Stomach (tissue), 9 donors: ENCODE results near the gene PCP2. TPM values are rescaled to one million over a fixed set of nuclear protein-coding genes. Genes with fewer than 3 reads are reported as not detected.

Experiments
- DNase-seq, 2 donors: peaks; one replicate each; pipeline versions ENCODE4 v3.0.0 to v3.0.0-alpha.2; 2013 to 2019
- H3K27ac ChIP-seq, 5 donors: fragments of 200-600 bp in 4 of 5; sonication (generic) in 4 of 5; one replicate each; pipeline ENCODE4 v1.5.1; 2013 to 2019; ENCODE audit warnings: mild to moderate bottlenecking in 1 of 5, moderate library complexity in 1 of 5
- H3K27me3 ChIP-seq, 3 donors: fragments of 200-600 bp; sonication (generic); one replicate each; pipeline ENCODE4 v1.5.1; 2017 to 2019; ENCODE audit warnings: mixed run types in 1 of 3
- H3K36me3 ChIP-seq, 4 donors: fragments of 200-600 bp; sonication (generic); 1 replicate in 3 of 4; 2 replicates in 1 of 4; pipeline ENCODE4 v1.5.1; 2016 to 2019
- H3K4me1 ChIP-seq, 4 donors: fragments of 200-600 bp; sonication (generic); one replicate each; pipeline ENCODE4 v1.5.1; 2016 to 2019
- H3K4me3 ChIP-seq, 4 donors: fragments of 200-600 bp; sonication (generic) in 3 of 4; one replicate each; pipeline ENCODE4 v1.5.1; 2016 to 2019; ENCODE audit warnings: mild to moderate bottlenecking in 1 of 4
- H3K9me3 ChIP-seq, 4 donors: fragments of 200-600 bp; sonication (generic); one replicate each; pipeline ENCODE4 v1.5.1; 2016 to 2019
- CTCF ChIP-seq, 7 experiments: fragments of 450-650 bp in 4 of 7; fragments of 200-600 bp in 3 of 7; sonication (generic) in 3 of 7; IDR thresholded peaks; one replicate each; pipeline ENCODE4 v1.5.1; 2016 to 2019; ENCODE audit warnings: antibody characterized with exemption in 7 of 7, control low read depth in 2 of 7, mild to moderate bottlenecking in 1 of 7
- EP300 ChIP-seq: sonication (generic); formaldehyde crosslinking; IDR thresholded peaks from one replicate; pipeline ENCODE4 v1.6.1; 2017; ENCODE audit warnings: antibody characterized with exemption
- POLR2A ChIP-seq, 4 donors: fragments of 450-650 bp; IDR thresholded peaks; one replicate each; pipeline ENCODE4 v1.6.1; 2016; ENCODE audit warnings: antibody characterized with exemption in 4 of 4, control low read depth in 2 of 4, mild to moderate bottlenecking in 1 of 4, moderate library complexity in 1 of 4
- POLR2AphosphoS5 ChIP-seq, 3 donors: sonication (generic); formaldehyde crosslinking; IDR thresholded peaks; one replicate each; pipeline ENCODE4 v1.6.1; 2016; ENCODE audit warnings: antibody characterized with exemption in 3 of 3
- WGBS, 5 donors: extraction: QIAGEN DNeasy Blood & Tissue Kit in 3 of 5; methylation state at CpG; one replicate each; pipeline versions ENCODE4 v1.1.5 to v1.1.7; 2013 to 2018; 5-methylcytosine and 5-hydroxymethylcytosine counted together
- intact Hi-C: fragments of 100-400 bp; cut with DNase I; formaldehyde crosslinking; loops from one replicate; pipeline ENCODE4 v1.15.1; 2023; ENCODE audit warnings: low total_unique reads
- polyA plus RNA-seq, 3 donors: library from polyadenylated mRNA; stranded (reverse); fragments of 200-250 nt; gene quantifications; one replicate each; pipeline ENCODE4 v1.2.3, GENCODE V29; 2013
- total RNA-seq, 5 donors: library from RNA; depleted of rRNA; stranded (reverse); fragments of >200 nt; gene quantifications; one replicate each; pipeline versions ENCODE4 v1.1.0 to v1.2.3, GENCODE V29; 2014 to 2016
- donor health status: healthy with polysubstance abuse.
- donor health status: Bipolar disorder and iron deficiency.
- donor health status: healthy.

The PCP2 gene
- total and polyA plus RNA-seq, 8 donors = 2.7 to 9.3 (median 4.0) TPM; not detected in 4

DNA sequence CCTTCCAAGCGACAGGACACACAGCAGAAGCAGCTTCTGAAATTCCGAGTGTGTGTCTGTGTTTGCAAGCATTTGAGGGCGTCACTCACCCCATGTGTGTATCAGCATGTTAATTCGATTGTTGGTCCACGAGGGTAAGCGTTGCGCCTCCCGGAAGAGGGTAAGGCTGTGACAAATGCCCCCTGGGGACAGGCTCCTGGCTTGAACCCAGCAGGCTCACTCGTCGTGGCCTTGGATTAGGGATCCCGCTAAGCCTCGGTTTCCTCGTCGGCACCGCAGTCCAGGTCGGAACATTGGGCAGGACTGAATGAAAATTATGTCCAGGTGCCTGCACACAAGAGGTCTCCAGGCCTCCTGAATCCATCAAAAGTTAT, 2.8 kb upstream of the PCP2 start:
- H3K27ac ChIP-seq = peak overlapping the region; percentile 62 to 96 (median 90)
- peaks cover 0 to 45% (median 9%) of the 10 kb centered on the region in 3 donors for H3K27me3 ChIP-seq
- peak overlapping the region; percentile 60 to 73 (median 62) for H3K4me3 ChIP-seq
- H3K9me3 ChIP-seq = no peaks in the 10 kb centered on the region
- peaks cover under 1 to 45% (median 33%) of the 10 kb centered on the region in 4 donors for H3K4me1 ChIP-seq
- intact Hi-C loops = no loop called here
- DNase-seq = no peak
- peaks cover 0 to 41% (median 24%) of the 10 kb centered on the region in 4 donors for H3K36me3 ChIP-seq
- WGBS, 5 donors = 65 to 77% (median 69%) methylated on average over 15 to 16 of the region's 16 CpGs
- no peak for TF ChIP-seq POLR2A (IDR thresholded peaks at IDR 0.05)
- no peak for TF ChIP-seq EP300
- TF ChIP-seq POLR2AphosphoS5 (IDR thresholded peaks at IDR 0.05) = no peak
- TF ChIP-seq CTCF (IDR thresholded peaks at IDR 0.05) = no peak

- DNase-seq = no peak
- intact Hi-C loops = no loop called here
- peak overlapping the region in 1 of 4 donors; percentile 62 for H3K4me3 ChIP-seq
- H3K9me3 ChIP-seq = no peaks in the 10 kb centered on the region
- peaks cover 6 to 51% (median 40%) of the 10 kb centered on the region in 4 donors for H3K4me1 ChIP-seq
- TF ChIP-seq POLR2A (IDR thresholded peaks at IDR 0.05) (no peak), POLR2AphosphoS5 (IDR thresholded peaks at IDR 0.05) (no peak), CTCF (IDR thresholded peaks at IDR 0.05) (no peak), EP300 (no peak)
- H3K36me3 ChIP-seq = peaks cover 0 to 38% (median 20%) of the 10 kb centered on the region in 4 donors
- H3K27me3 ChIP-seq = peaks cover 0 to 45% (median 9%) of the 10 kb centered on the region in 3 donors
- WGBS, 5 donors = 39 to 54% (median 50%) methylated on average over 6 of the region's 6 CpGs
- H3K27ac ChIP-seq = no peak overlapping the region
These were observed 2.2 kb upstream of the PCP2 start for GRCh38 chr19:7635670-7636069.

DNA sequence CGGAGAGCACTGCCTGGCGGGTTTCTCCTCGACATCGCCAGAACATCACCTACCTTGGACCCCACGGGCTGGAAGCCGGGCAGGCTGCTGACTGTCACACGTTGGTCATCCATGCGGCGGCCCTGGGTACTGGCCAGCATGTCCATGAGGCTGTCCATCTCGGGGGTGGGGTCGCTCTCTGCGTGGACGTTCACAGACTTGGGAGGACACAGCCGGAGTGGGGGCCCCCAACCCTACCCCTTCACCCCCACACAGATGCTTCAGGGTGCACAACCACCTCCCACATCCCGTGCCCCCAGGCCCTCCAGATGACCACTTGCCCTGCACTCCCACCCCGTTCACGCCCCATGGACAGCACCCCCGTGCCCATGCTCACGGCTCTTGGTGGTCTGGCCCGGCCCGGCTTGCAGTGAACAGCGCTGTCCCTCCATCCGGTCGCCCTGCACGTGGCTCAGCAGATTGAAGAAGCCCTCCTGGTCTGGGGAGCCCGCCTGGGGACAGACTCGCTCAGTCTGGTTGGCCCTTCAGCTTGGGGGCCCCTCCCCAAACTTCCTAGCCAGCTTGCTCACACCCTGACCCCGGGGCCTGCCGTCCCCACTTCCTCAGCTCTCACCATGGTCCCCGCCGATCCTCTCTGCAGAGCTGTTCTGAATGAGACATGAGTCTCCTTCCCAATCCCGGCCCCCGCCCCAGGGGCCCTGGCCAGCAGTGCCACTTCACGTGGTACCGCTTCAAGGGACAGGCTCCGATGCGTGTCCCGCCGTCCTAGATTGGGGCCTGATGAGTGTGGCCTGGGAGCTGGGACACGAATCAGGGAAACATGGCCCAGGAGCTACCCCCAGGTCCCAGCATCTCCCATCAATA, 947 bp downstream of the PCP2 start:
- H3K4me3 ChIP-seq = no peak overlapping the region
- no peak for TF ChIP-seq POLR2AphosphoS5 (IDR thresholded peaks at IDR 0.05)
- no peak for TF ChIP-seq POLR2A (IDR thresholded peaks at IDR 0.05)
- TF ChIP-seq EP300 = no peak
- no peak for TF ChIP-seq CTCF (IDR thresholded peaks at IDR 0.05)
- no peaks in the 10 kb centered on the region for H3K9me3 ChIP-seq
- H3K4me1 ChIP-seq = peaks cover 25 to 46% (median 42%) of the 10 kb centered on the region in 4 donors
- no peak for DNase-seq
- intact Hi-C loops = no loop called here
- H3K27ac ChIP-seq = no peak overlapping the region
- peaks cover 0 to 25% (median 8%) of the 10 kb centered on the region in 3 donors for H3K27me3 ChIP-seq
- peaks cover 0 to 21% (median 16%) of the 10 kb centered on the region in 4 donors for H3K36me3 ChIP-seq
- 89 to 93% (median 92%) methylated on average over 14 to 40 of the region's 40 CpGs for WGBS, 5 donors

- no peak overlapping the region for H3K4me3 ChIP-seq
- WGBS, 5 donors = 89 to 91% (median 90%) methylated on average over 12 of the region's 12 CpGs
- no peaks in the 10 kb centered on the region for H3K9me3 ChIP-seq
- H3K27ac ChIP-seq = no peak overlapping the region
- peaks cover 0 to 31% (median 24%) of the 10 kb centered on the region in 4 donors for H3K36me3 ChIP-seq
- peaks cover 0 to 15% (median 0%) of the 10 kb centered on the region in 3 donors for H3K27me3 ChIP-seq
- no peak for DNase-seq
- TF ChIP-seq POLR2AphosphoS5 (IDR thresholded peaks at IDR 0.05) (no peak), CTCF (IDR thresholded peaks at IDR 0.05) (no peak), EP300 (no peak), POLR2A (IDR thresholded peaks at IDR 0.05) (no peak)
- intact Hi-C loops = no loop called here
- H3K4me1 ChIP-seq = peaks cover 25 to 49% (median 47%) of the 10 kb centered on the region in 4 donors
These were observed 1.9 kb downstream of the PCP2 start for GRCh38 chr19:7631577-7631976.
